ENCODE results near the gene LRRC59. TPM values are rescaled to one million over a fixed set of nuclear protein-coding genes. Genes with fewer than 3 reads are reported as not detected.
A peak's percentile ranks its signal among the peaks of the same experiment; 100 is the strongest.
"Not testable (repeated sequence)": the region's sequence is repeated elsewhere in the genome, so short reads cannot be mapped to it uniquely, and the experiment has no call there.

LRRC59 gene
- total RNA-seq, 1 experiment from 2014 or later = 89.4 TPM

DNA sequence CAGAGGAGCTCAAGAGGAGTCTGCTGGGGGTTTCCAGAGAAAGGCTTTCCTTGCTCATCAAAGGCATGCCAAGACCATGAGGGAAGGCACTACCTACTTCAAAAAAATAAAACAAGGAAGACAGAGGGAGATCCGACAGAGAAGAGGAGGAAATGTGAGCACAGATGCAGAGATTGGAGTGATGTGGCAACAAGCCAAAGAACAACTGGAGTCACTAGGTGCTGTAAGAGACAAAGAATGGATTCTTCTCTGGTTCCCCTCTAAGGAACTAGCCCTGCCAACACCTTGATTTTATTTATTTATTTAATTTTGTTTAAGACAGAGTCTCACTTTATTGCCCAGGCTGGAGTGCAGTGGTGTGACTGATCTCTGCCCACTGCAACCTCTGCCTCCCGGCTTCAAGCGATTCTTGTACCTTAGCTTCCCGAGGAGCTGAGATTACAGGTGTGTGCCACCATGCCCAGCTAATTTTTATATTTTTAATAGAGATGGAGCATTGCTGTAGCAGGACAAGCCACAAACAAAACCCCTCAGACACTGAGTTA is 14.9 kb upstream of the LRRC59 start:
- H3K4me3 ChIP-seq = no peak overlapping the region
- no peak overlapping the region for H3K27ac ChIP-seq
- no peak for DNase-seq
- no peaks in the 10 kb centered on the region for H3K4me1 ChIP-seq
- no peaks in the 10 kb centered on the region for H3K36me3 ChIP-seq
- H3K9me3 ChIP-seq (replicated peaks) = no peaks in the 10 kb centered on the region
- no peaks in the 10 kb centered on the region for H3K27me3 ChIP-seq

- H3K4me3 ChIP-seq = no peak overlapping the region
- no peak for DNase-seq
- no peak overlapping the region for H3K27ac ChIP-seq
Observed at GRCh38 chr17:50407921-50408320, 10.6 kb upstream of the LRRC59 start.

DNA sequence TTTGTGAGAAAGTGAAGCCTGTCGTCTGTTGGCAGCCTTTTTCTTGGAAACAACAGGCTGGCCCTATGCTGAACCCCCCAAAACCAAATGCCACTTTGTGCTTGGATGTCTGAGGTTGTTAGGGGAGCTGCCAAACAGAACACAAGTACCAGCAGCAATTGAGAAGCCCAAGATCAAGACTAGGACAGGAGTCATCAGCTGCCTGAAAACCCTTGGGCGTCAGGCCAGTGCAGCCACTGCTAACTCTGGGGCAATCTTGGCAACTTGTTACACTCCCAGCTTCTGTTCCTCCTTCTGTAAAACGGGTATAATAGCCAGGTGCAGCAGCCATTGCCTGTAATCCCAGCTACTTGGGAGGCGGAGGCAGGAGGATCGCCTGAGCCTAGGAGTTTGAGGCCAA is 9.3 kb upstream of the LRRC59 start:
- H3K9me3 ChIP-seq (replicated peaks) = no peaks in the 10 kb centered on the region
- H3K4me3 ChIP-seq = no peak overlapping the region
- no peak overlapping the region for H3K27ac ChIP-seq
- H3K27me3 ChIP-seq = no peaks in the 10 kb centered on the region
- H3K4me1 ChIP-seq = no peaks in the 10 kb centered on the region
- H3K36me3 ChIP-seq = no peaks in the 10 kb centered on the region
- no peak for DNase-seq

More at GRCh38 chr17:50407921-50408320, 10.6 kb upstream of the LRRC59 start:
- no peaks in the 10 kb centered on the region for H3K4me1 ChIP-seq
- H3K27me3 ChIP-seq = no peaks in the 10 kb centered on the region
- H3K9me3 ChIP-seq (replicated peaks) = no peaks in the 10 kb centered on the region
- H3K36me3 ChIP-seq = no peaks in the 10 kb centered on the region

DNA sequence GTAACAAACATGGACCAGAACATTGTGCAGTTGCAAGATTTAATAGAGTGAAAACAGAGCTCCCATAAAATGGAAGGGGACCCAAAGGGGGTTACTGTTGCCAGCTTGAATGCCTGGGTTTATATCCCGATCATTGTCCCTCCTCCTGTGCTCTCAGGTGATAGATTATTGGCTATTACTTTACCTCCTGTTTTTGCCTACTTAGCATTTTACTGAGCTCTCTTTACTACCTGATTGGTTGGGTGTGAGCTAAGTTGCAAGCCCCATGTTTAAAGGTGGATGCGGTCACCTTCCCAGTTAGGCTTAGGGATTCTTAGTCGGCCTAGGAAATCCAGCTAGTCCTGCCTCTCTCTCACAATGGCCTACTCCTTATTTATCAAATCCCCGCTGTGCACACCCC is 8.0 kb upstream of the LRRC59 start:
- not testable (repeated sequence) for H3K4me1 ChIP-seq; H3K4me3 ChIP-seq; H3K9me3 ChIP-seq (replicated peaks); H3K27ac ChIP-seq; H3K27me3 ChIP-seq; DNase-seq; H3K36me3 ChIP-seq

GRCh38 chr17:50399591-50399990 is 2.3 kb upstream of the LRRC59 start:
- not testable (repeated sequence) for H3K4me3 ChIP-seq; H3K27ac ChIP-seq; H3K9me3 ChIP-seq (replicated peaks); DNase-seq; H3K27me3 ChIP-seq; H3K4me1 ChIP-seq
- H3K36me3 ChIP-seq = peaks cover 11% of the 10 kb centered on the region; the same call in 1 of the 2 replicates

DNA sequence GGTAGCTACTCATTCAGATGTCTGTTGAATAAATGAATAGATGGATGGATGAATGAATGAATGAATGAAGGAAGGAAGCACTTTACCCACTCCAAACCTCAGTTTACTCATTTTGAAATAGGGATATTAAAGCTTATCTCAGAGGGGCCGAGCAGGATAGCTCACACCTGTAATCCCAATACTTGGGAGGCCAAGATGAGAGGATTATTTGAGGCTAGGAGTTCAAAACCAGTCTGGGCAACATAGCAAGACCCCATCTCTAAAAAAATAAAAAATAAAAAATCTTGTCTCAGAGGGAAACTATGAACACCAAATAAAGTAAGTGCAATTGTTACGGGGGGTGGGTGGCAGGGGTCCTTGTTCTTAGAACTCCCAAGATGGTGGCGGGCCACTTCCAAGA is 1.3 kb upstream of the LRRC59 start:
- H3K9me3 ChIP-seq (replicated peaks); H3K27me3 ChIP-seq; H3K27ac ChIP-seq; DNase-seq; H3K4me3 ChIP-seq; H3K4me1 ChIP-seq: not testable (repeated sequence)
- peaks cover 18% of the 10 kb centered on the region; the same call in 1 of the 2 replicates for H3K36me3 ChIP-seq

- H3K27ac ChIP-seq = peak overlapping the region; percentile 78; the same call in 1 of the 2 replicates
- H3K4me3 ChIP-seq = peak overlapping the region; percentile 92
- DNase-seq = peak in 1 of 2 experiments; percentile 9
- H3K4me1 ChIP-seq = 0 out of 2 replicates have a peak, but pooled peaks cover 3% of the 10 kb centered on the region
- H3K36me3 ChIP-seq = peaks cover 25% of the 10 kb centered on the region
- H3K9me3 ChIP-seq (replicated peaks) = no peaks in the 10 kb centered on the region
- H3K27me3 ChIP-seq = no peaks in the 10 kb centered on the region
Observed at GRCh38 chr17:50397919-50398285, 579 bp upstream of the LRRC59 start.

DNA sequence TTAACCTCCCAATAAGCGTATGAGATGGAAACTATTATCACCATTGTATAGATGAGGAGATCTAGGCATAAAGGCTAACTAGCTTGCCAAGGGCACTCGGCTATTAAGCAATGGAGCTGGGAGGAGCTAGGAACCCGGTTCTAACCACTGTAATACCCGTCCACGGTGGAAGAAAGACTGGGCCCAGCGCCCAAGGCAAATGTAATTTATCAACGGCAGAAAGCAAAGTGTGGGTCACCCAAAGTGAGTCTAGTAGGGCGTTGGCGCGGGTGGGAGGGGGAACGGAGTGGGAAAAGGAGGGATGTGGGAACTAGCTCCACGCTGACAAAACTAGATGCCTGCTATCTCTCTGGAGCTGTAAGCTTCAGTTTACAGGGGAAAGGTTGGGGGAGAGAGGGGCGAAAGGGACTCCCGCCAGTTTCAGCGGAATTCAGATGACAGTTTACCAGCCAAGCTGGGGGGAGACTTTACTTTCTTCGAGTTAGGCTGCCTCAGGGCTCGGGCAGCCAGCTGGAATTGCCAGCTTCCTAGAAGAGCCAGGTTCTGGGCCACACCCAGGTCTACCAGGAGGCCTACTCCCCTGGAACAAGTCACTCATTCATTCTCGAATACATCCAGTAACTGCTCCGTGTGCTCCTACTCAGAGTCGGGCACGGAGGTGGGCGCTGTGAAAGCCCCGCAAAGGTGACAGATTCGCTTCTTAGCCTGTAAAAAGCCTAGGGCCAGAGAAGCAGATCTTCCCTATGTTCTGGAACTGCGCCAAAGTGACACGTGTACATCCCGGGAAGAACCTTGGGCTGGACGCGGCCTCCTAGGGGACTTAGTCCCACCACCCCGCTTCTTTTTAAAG is 837 bp downstream of the LRRC59 start:
- peak; percentile 35 to 51 for DNase-seq
- H3K36me3 ChIP-seq = peaks cover 39% of the 10 kb centered on the region
- H3K4me3 ChIP-seq = peak overlapping the region; percentile 92
- no peaks in the 10 kb centered on the region for H3K9me3 ChIP-seq (replicated peaks)
- peak overlapping the region; percentile 78 for H3K27ac ChIP-seq
- 0 out of 2 replicates have a peak, but pooled peaks cover 3% of the 10 kb centered on the region for H3K4me1 ChIP-seq
- H3K27me3 ChIP-seq = no peaks in the 10 kb centered on the region

GRCh38 chr17:50394711-50395110 is 2.6 kb downstream of the LRRC59 start:
- Histone ChIP-seq H3K4me3 (no peak overlapping the region), H3K36me3 (peaks cover 48% of the 10 kb centered on the region), H3K27ac (no peak overlapping the region), H3K9me3 (replicated peaks) (no peaks in the 10 kb centered on the region), H3K27me3 (no peaks in the 10 kb centered on the region), H3K4me1 (0 out of 2 replicates have a peak, but pooled peaks cover 3% of the 10 kb centered on the region)
- DNase-seq = no peak

DNA sequence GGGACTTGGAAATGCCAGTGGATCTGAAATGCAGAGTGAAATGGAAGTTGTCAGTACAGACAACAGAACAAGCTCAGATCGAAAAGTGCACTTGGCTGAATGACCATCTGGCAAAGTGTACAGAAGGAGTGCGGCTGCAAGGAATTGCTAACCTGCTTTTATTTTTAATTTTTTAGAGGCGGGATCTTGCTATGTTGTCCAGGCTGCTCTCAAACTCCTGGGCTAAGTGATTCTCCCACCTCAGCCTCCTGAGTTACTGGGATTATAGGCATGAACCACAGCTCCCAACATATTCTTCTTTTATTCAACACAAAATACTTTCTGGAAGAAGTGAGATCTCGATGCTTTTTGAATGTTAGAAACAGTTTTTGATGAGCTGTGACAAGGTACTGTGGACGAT is 3.6 kb downstream of the LRRC59 start:
- Histone ChIP-seq H3K27me3 (no peaks in the 10 kb centered on the region), H3K27ac (no peak overlapping the region), H3K4me3 (no peak overlapping the region), H3K4me1 (0 out of 2 replicates have a peak, but pooled peaks cover 3% of the 10 kb centered on the region), H3K9me3 (replicated peaks) (no peaks in the 10 kb centered on the region), H3K36me3 (peaks cover 58% of the 10 kb centered on the region)
- no peak for DNase-seq

GRCh38 chr17:50392621-50393020 is 4.7 kb downstream of the LRRC59 start:
- no peak for DNase-seq
- no peaks in the 10 kb centered on the region for H3K4me1 ChIP-seq
- no peak overlapping the region for H3K4me3 ChIP-seq
- H3K9me3 ChIP-seq (replicated peaks) = no peaks in the 10 kb centered on the region
- peaks cover 62% of the 10 kb centered on the region for H3K36me3 ChIP-seq
- no peaks in the 10 kb centered on the region for H3K27me3 ChIP-seq
- H3K27ac ChIP-seq = no peak overlapping the region

DNA sequence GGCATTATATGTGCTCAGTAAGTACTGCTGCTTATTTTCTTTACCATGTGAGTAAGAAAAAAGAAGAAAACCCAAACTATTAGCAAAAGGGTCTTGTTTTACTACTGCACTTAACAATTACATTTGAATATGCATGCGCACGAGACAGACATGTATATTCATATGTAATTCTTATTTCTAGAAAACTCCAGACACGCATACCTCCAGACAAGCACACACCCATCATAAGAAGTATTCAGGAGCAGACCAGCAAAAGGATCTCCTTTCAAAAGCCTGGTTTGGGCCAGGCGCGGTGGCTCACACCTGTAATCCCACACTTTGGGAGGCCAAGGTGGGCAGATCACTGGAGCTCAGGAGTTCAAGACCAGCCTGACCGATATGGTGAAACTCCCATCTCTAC is 7.8 kb downstream of the LRRC59 start:
- Histone ChIP-seq H3K4me3 (no peak overlapping the region), H3K27me3 (no peaks in the 10 kb centered on the region), H3K4me1 (no peaks in the 10 kb centered on the region), H3K9me3 (replicated peaks) (no peaks in the 10 kb centered on the region), H3K27ac (no peak overlapping the region), H3K36me3 (peaks cover 75% of the 10 kb centered on the region)
- DNase-seq = no peak

GRCh38 chr17:50388728-50389127 is 8.6 kb downstream of the LRRC59 start:
- no peaks in the 10 kb centered on the region for H3K9me3 ChIP-seq (replicated peaks)
- peaks cover 69% of the 10 kb centered on the region for H3K36me3 ChIP-seq
- no peak for DNase-seq
- H3K27me3 ChIP-seq = no peaks in the 10 kb centered on the region
- no peaks in the 10 kb centered on the region for H3K4me1 ChIP-seq
- no peak overlapping the region for H3K4me3 ChIP-seq
- no peak overlapping the region for H3K27ac ChIP-seq

DNA sequence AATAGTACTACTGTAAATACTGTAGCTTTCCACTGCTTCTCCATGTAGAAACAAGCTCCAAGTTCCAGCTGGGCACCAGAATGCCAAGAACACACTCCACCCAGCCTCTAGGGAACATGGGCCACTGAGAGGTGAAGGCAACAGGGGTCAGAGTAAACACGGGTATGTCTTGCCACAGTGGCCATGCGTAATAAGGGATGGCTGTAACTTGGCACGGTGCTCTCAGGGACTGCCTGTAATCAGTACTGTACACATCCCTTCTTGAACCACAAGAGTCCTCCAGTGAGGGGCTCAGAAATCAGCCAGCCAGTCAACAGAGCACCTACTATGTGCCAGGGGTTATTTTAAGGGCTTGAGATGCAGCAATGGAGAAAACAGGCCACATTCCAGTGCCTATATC is 10.8 kb downstream of the LRRC59 start:
- no peak for DNase-seq
- H3K36me3 ChIP-seq = peaks cover 64% of the 10 kb centered on the region

GRCh38 chr17:50382931-50383330 is 14.4 kb downstream of the LRRC59 start:
- H3K9me3 ChIP-seq (replicated peaks) = no peaks in the 10 kb centered on the region
- DNase-seq = no peak
- H3K27me3 ChIP-seq = no peaks in the 10 kb centered on the region
- H3K27ac ChIP-seq = no peak overlapping the region
- H3K4me3 ChIP-seq = no peak overlapping the region
- H3K36me3 ChIP-seq = peaks cover 55% of the 10 kb centered on the region
- no peaks in the 10 kb centered on the region for H3K4me1 ChIP-seq

More for the DNA sequence above, 10.8 kb downstream of the LRRC59 start:
- no peaks in the 10 kb centered on the region for H3K9me3 ChIP-seq (replicated peaks)
- H3K27ac ChIP-seq = no peak overlapping the region
- no peaks in the 10 kb centered on the region for H3K4me1 ChIP-seq
- H3K4me3 ChIP-seq = no peak overlapping the region
- no peaks in the 10 kb centered on the region for H3K27me3 ChIP-seq

Measured in SJCRH30 (cell line).